Measurements from ENCODE around the gene CLEC18C.
"Not testable (repeated sequence)": the region's sequence is repeated elsewhere in the genome, so short reads cannot be mapped to it uniquely, and the experiment has no call there.

The CLEC18C gene

DNA sequence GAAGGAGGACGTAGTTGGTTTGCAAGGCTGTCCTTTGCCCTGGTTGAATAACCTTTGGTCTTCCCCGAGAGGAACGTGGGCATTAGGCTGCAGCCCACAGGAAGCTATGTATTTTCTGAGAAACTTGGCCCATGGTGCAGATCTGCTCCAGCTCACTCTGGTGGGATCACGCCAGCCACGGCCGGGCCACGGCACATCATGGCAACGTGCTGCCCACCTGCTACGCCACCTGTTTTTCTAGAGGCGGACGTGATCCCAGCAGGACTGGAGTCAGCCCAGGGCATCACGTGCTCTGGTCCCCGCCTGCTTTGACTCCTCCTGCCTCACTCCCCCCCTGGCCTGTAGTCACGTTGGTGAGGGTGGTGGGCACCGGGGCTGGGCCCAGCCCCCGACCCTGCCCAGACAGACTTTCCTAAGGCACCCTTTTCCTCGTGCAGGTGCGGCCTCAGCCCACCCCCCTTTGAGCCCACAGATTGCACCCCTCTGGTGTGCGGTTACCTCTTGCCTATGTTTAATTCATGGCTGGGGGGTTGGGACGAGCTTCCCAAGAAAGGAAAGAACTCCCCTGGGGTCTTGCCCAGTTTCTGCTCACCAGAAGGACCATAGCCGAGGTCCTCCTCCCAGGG lies at the start of gene CLEC18C:
CLEC18C (plus strand) TSS at position 576 of the 626 bp plus-strand sequence. CDS start 492 bp downstream, outside the sequence.
- H3F3A ChIP-seq (ENCODE audit: insufficient read depth, low read length); H3K9me3 ChIP-seq (replicated peaks; ENCODE audit: insufficient read depth, low read length); DNase-seq: not testable (repeated sequence)

DNA sequence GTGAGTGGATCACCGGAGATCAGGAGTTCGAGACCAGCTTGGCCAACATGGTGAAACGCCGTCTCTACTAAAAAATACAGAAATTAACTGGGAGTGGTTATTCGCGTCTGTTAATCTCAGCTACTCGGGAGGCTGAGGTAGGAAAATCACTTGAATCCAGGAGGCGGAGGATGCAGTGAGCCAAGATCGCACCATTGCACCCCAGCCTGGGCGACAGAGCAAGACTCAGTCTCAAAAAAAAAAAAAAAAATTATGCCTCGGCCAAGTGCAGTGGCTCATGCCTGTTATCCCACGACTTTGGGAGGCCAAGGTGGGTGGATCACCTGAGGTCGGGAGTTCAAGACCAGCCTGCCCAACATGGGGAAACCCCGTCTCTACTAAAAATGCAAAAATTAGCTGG lies 49.8 kb upstream of the CLEC18C start:
- DNase-seq; H3K9ac ChIP-seq (ENCODE audit: low read length); H3K27ac ChIP-seq (ENCODE audit: low read length); H3K4me3 ChIP-seq (ENCODE audit: low read length); H3K9me2 ChIP-seq (replicated peaks; ENCODE audit: insufficient read depth, low read length); H2AFZ ChIP-seq (ENCODE audit: low read length); H3K36me3 ChIP-seq (replicated peaks; ENCODE audit: insufficient read depth, low read length); H3K79me2 ChIP-seq (ENCODE audit: low read length); H3K27me3 ChIP-seq (replicated peaks; ENCODE audit: insufficient read depth, low read length); H3K9me3 ChIP-seq (replicated peaks; ENCODE audit: insufficient read depth, low read length); H3K4me1 ChIP-seq (ENCODE audit: low read length); H4K20me1 ChIP-seq (ENCODE audit: insufficient read depth, low read length); H3F3A ChIP-seq (ENCODE audit: insufficient read depth, low read length); H3K4me2 ChIP-seq (ENCODE audit: low read depth, low read length): not testable (repeated sequence)

More for the DNA sequence above, at the start of gene CLEC18C:
- not testable (repeated sequence) for H3K4me3 ChIP-seq (ENCODE audit: low read length); H3K27me3 ChIP-seq (replicated peaks; ENCODE audit: insufficient read depth, low read length); H4K20me1 ChIP-seq (ENCODE audit: insufficient read depth, low read length); H3K9me2 ChIP-seq (replicated peaks; ENCODE audit: insufficient read depth, low read length); H3K4me1 ChIP-seq (ENCODE audit: low read length); H3K36me3 ChIP-seq (replicated peaks; ENCODE audit: insufficient read depth, low read length); H3K9ac ChIP-seq (ENCODE audit: low read length); H2AFZ ChIP-seq (ENCODE audit: low read length); H3K4me2 ChIP-seq (ENCODE audit: low read depth, low read length); H3K79me2 ChIP-seq (ENCODE audit: low read length); H3K27ac ChIP-seq (ENCODE audit: low read length)

- not testable (repeated sequence) for H3K4me2 ChIP-seq (ENCODE audit: low read depth, low read length); H3K9me3 ChIP-seq (replicated peaks; ENCODE audit: insufficient read depth, low read length); H3K9ac ChIP-seq (ENCODE audit: low read length); H3F3A ChIP-seq (ENCODE audit: insufficient read depth, low read length); H3K27ac ChIP-seq (ENCODE audit: low read length); H3K27me3 ChIP-seq (replicated peaks; ENCODE audit: insufficient read depth, low read length); H3K36me3 ChIP-seq (replicated peaks; ENCODE audit: insufficient read depth, low read length); H3K4me1 ChIP-seq (ENCODE audit: low read length); DNase-seq; H4K20me1 ChIP-seq (ENCODE audit: insufficient read depth, low read length); H2AFZ ChIP-seq (ENCODE audit: low read length); H3K4me3 ChIP-seq (ENCODE audit: low read length); H3K9me2 ChIP-seq (replicated peaks; ENCODE audit: insufficient read depth, low read length); H3K79me2 ChIP-seq (ENCODE audit: low read length)
Measured at GRCh38 chr16:70126226-70126625, 47.4 kb upstream of the CLEC18C start.

DNA sequence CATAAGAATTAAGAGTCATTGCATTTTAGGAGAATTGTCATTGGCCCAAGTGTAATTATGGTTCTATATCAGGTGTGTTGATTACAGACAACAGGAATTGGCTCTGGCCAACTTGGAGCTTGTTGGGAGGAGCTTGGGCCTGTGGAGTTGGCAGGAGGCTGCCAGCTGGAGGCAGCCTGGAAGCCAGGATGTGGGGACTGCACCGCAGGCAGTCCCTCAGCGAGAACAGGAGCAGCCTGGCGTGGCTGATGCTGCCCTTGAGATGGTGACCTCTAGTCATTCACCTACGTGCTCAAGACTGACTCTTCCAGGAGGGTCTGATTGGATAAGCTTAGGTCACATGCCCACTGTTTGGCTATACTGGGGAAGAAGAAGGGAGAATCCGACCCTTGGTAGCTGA lies 45.9 kb upstream of the CLEC18C start:
- not testable (repeated sequence) for H4K20me1 ChIP-seq (ENCODE audit: insufficient read depth, low read length); H3K27me3 ChIP-seq (replicated peaks; ENCODE audit: insufficient read depth, low read length); DNase-seq; H3K79me2 ChIP-seq (ENCODE audit: low read length); H3F3A ChIP-seq (ENCODE audit: insufficient read depth, low read length); H2AFZ ChIP-seq (ENCODE audit: low read length); H3K4me3 ChIP-seq (ENCODE audit: low read length); H3K4me2 ChIP-seq (ENCODE audit: low read depth, low read length); H3K9me3 ChIP-seq (replicated peaks; ENCODE audit: insufficient read depth, low read length); H3K27ac ChIP-seq (ENCODE audit: low read length); H3K9ac ChIP-seq (ENCODE audit: low read length); H3K36me3 ChIP-seq (replicated peaks; ENCODE audit: insufficient read depth, low read length); H3K9me2 ChIP-seq (replicated peaks; ENCODE audit: insufficient read depth, low read length); H3K4me1 ChIP-seq (ENCODE audit: low read length)

- not testable (repeated sequence) for H3K4me2 ChIP-seq (ENCODE audit: low read depth, low read length); H3K9ac ChIP-seq (ENCODE audit: low read length); H3F3A ChIP-seq (ENCODE audit: insufficient read depth, low read length); H3K36me3 ChIP-seq (replicated peaks; ENCODE audit: insufficient read depth, low read length); DNase-seq; H3K27me3 ChIP-seq (replicated peaks; ENCODE audit: insufficient read depth, low read length); H3K27ac ChIP-seq (ENCODE audit: low read length); H2AFZ ChIP-seq (ENCODE audit: low read length); H3K4me1 ChIP-seq (ENCODE audit: low read length); H3K79me2 ChIP-seq (ENCODE audit: low read length); H4K20me1 ChIP-seq (ENCODE audit: insufficient read depth, low read length); H3K4me3 ChIP-seq (ENCODE audit: low read length); H3K9me2 ChIP-seq (replicated peaks; ENCODE audit: insufficient read depth, low read length); H3K9me3 ChIP-seq (replicated peaks; ENCODE audit: insufficient read depth, low read length)
Measured at GRCh38 chr16:70128844-70129243, 44.7 kb upstream of the CLEC18C start.

GRCh38 chr16:70135796-70136195 lies 37.8 kb upstream of the CLEC18C start:
- not testable (repeated sequence) for H3K27ac ChIP-seq (ENCODE audit: low read length); H3K4me3 ChIP-seq (ENCODE audit: low read length); H3K4me2 ChIP-seq (ENCODE audit: low read depth, low read length); H3F3A ChIP-seq (ENCODE audit: insufficient read depth, low read length); H3K79me2 ChIP-seq (ENCODE audit: low read length); H3K9me3 ChIP-seq (replicated peaks; ENCODE audit: insufficient read depth, low read length); H3K4me1 ChIP-seq (ENCODE audit: low read length); H3K27me3 ChIP-seq (replicated peaks; ENCODE audit: insufficient read depth, low read length); H4K20me1 ChIP-seq (ENCODE audit: insufficient read depth, low read length); H2AFZ ChIP-seq (ENCODE audit: low read length); H3K36me3 ChIP-seq (replicated peaks; ENCODE audit: insufficient read depth, low read length); H3K9me2 ChIP-seq (replicated peaks; ENCODE audit: insufficient read depth, low read length); DNase-seq; H3K9ac ChIP-seq (ENCODE audit: low read length)

GRCh38 chr16:70136595-70136994 lies 37.0 kb upstream of the CLEC18C start:
- not testable (repeated sequence) for H3K36me3 ChIP-seq (replicated peaks; ENCODE audit: insufficient read depth, low read length); DNase-seq

GRCh38 chr16:70142739-70143138 lies 30.8 kb upstream of the CLEC18C start:
- H2AFZ ChIP-seq (ENCODE audit: low read length); H3K4me2 ChIP-seq (ENCODE audit: low read depth, low read length); H3K27me3 ChIP-seq (replicated peaks; ENCODE audit: insufficient read depth, low read length); H3K36me3 ChIP-seq (replicated peaks; ENCODE audit: insufficient read depth, low read length); H3K27ac ChIP-seq (ENCODE audit: low read length); DNase-seq; H3K4me3 ChIP-seq (ENCODE audit: low read length); H3F3A ChIP-seq (ENCODE audit: insufficient read depth, low read length); H3K9me3 ChIP-seq (replicated peaks; ENCODE audit: insufficient read depth, low read length); H3K9me2 ChIP-seq (replicated peaks; ENCODE audit: insufficient read depth, low read length); H3K79me2 ChIP-seq (ENCODE audit: low read length); H4K20me1 ChIP-seq (ENCODE audit: insufficient read depth, low read length); H3K9ac ChIP-seq (ENCODE audit: low read length); H3K4me1 ChIP-seq (ENCODE audit: low read length): not testable (repeated sequence)

More at GRCh38 chr16:70136595-70136994, 37.0 kb upstream of the CLEC18C start:
- H3K4me1 ChIP-seq (ENCODE audit: low read length); H2AFZ ChIP-seq (ENCODE audit: low read length); H3K9me2 ChIP-seq (replicated peaks; ENCODE audit: insufficient read depth, low read length); H3K9ac ChIP-seq (ENCODE audit: low read length); H3K4me3 ChIP-seq (ENCODE audit: low read length); H3F3A ChIP-seq (ENCODE audit: insufficient read depth, low read length); H4K20me1 ChIP-seq (ENCODE audit: insufficient read depth, low read length); H3K79me2 ChIP-seq (ENCODE audit: low read length); H3K9me3 ChIP-seq (replicated peaks; ENCODE audit: insufficient read depth, low read length); H3K27me3 ChIP-seq (replicated peaks; ENCODE audit: insufficient read depth, low read length); H3K4me2 ChIP-seq (ENCODE audit: low read depth, low read length); H3K27ac ChIP-seq (ENCODE audit: low read length): not testable (repeated sequence)

Data from MM.1S (cell line).